Fibroblast of mammary gland (primary cell): ENCODE measurements around the gene LRP11.

Experiments
- DNase-seq: peaks from one replicate; pipeline ENCODE4 v3.0.0-alpha.2; 2010; ENCODE audit warnings: low read depth
- H3K4me3 ChIP-seq: 2 replicates; pipeline ENCODE4 v1.5.1; 2011; ENCODE audit warnings: low read depth, mild to moderate bottlenecking, low read length, moderate library complexity; ENCODE audit not compliant: control insufficient read depth
- TF ChIP-seq, protein P1 (sequence below): conservative IDR thresholded peaks from 2 replicates; pipeline ENCODE4 v1.5.1; 2011; ENCODE audit warnings: low read depth, low read length, inconsistent platforms; ENCODE audit not compliant: control insufficient read depth, insufficient read depth

Gene LRP11

DNA sequence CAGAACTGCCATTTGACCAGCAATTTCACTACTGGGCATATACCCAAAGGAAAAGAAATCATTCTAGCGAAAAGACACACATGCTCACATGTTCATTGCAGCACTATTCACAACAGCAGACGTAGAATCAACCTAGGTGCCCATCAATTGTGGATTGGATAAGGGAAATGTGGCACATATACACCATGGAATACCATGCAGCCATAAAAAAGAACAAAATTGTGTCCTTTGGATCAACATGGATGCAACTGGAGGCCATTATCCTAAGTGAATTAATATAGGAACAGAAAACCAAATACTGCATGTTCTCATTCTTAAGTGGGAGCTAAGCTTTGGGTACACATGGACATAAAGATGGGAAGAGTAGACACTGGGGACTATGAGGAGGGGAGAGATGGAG is 17.7 kb upstream of the LRP11 start:
- no peak for DNase-seq
- TF ChIP-seq, protein P1, sequence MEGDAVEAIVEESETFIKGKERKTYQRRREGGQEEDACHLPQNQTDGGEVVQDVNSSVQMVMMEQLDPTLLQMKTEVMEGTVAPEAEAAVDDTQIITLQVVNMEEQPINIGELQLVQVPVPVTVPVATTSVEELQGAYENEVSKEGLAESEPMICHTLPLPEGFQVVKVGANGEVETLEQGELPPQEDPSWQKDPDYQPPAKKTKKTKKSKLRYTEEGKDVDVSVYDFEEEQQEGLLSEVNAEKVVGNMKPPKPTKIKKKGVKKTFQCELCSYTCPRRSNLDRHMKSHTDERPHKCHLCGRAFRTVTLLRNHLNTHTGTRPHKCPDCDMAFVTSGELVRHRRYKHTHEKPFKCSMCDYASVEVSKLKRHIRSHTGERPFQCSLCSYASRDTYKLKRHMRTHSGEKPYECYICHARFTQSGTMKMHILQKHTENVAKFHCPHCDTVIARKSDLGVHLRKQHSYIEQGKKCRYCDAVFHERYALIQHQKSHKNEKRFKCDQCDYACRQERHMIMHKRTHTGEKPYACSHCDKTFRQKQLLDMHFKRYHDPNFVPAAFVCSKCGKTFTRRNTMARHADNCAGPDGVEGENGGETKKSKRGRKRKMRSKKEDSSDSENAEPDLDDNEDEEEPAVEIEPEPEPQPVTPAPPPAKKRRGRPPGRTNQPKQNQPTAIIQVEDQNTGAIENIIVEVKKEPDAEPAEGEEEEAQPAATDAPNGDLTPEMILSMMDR = no peak
- no peak overlapping the region for H3K4me3 ChIP-seq

DNA sequence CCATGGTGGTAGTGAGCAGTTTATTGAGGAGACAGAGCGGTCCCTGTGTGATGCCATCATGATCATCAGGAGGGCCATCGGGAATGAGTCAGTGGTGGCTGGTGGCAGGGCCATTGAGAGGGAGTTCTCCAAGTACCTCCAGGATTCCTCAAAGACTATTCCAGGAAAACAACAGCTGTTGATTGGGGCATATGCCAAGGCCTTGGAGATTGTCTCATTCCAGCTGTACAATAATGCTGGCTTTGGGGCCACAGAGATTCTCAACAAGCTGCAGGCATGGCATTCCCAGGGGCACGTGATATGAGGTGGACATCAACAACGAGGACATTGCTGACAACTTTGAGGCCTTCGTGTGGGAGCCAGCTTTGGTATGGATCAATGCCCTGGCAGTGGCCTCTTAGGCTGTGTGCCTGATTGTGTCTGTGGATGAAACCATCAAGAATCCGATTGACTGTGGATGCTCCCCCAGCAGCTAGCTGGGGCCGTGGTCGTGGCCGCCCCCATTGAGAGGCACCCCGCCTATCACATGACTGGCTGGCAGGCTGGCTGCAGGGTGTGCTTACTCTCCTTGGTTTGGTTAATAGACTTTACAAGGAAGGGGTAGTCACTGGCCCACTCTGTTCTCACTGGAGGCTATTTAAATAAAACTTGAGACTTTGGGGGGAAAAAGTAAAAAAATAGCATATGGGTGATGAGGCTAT is 17.1 kb upstream of the LRP11 start:
- no peak overlapping the region for H3K4me3 ChIP-seq
- TF ChIP-seq, protein P1 = no peak
- no peak for DNase-seq

DNA sequence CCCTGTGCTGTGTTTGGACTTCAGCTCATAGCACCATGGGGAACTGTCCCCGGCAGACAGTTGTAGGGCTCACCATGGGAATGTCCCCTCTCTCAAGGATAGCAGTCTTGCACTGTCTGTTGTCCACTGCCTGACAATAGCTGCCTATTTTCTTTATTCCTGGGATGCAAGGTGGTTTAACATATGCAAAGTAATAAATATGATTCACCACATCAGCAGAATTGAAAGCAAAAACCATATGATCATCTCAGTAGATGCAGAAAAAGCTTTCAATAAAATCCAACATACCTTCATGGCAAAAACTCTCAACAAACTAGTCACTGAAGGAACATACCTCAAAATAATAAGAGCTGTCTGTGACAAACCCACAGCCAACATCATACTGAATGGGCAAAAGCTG is 13.5 kb upstream of the LRP11 start:
- TF ChIP-seq, protein P1 = no peak
- H3K4me3 ChIP-seq = no peak overlapping the region
- no peak for DNase-seq

DNA sequence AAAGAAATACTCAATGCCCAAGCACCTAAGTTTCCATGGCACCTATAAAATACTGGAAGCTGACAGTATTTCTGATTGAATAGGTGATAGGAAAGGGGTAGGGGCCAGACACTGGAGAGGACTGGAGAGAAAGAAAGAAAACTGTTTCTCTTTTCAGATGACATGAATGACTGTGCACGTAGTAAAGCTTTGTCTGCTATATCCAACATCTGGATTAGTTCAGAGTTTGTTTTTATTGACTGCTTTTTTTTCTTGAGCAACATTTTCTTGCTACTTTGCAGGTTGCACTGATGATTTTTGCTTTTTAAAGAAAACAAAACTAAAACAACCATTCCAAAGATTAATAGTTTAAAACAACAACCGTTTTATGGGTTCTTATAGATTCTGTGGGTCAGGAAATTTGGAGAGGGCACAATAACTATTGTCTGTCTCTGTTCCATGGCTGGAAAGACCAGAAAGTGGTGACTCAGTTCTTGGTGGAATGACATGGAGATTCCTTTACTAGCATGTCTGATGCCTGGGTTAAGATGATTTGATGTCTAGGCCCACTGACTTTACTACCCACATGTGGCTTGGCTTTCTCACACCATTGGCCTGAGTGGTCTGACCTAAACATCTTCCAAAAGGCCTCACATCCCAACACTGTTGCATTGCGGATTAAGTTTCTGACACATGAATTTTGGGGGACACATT is 12.2 kb upstream of the LRP11 start:
- peak; percentile 34 for DNase-seq
- H3K4me3 ChIP-seq = no peak overlapping the region
- TF ChIP-seq, protein P1 = no peak

DNA sequence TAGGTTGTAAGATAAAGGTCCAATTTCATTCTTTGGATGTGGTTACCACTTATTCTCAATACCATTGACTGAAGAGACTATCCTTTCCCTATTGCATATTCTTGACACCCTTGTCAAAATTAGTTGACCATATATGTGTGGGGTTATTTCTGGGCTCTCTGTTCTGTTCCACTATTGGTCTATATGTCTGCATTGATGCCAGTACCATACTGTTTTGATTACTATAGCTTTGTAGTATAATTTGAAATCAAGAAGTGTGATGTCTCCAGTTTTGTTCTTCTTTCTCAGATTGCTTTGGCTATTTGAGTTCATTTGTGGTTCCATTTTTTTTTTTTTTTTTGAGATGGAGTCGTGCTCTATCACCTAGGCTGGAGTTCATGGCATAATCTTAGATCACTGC is 8.1 kb upstream of the LRP11 start:
- H3K4me3 ChIP-seq = no peak overlapping the region
- DNase-seq = no peak
- TF ChIP-seq, protein P1 = no peak

DNA sequence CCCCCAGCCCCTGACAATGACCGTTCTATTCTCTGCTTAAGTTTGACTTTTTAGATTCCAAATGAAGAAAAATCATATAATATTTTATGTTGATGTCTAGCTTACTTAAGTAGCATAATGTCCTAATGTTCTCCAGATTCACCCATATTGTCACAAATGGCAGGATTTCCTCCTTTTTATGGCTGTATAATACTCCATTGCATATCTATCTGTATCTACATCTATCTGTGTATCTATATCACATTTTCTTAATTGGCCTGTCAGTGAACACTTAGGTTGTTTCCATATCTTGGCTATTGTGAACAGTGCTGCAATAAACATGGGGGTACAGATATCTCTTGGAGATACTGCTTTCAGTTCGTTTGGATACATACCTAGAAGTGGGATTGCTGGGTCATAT is 7.0 kb upstream of the LRP11 start:
- TF ChIP-seq, protein P1 = no peak
- H3K4me3 ChIP-seq = no peak overlapping the region
- DNase-seq = no peak
